HepG2 (cell line): ENCODE results near the gene COPS7A. TPM values are rescaled to one million over a fixed set of nuclear protein-coding genes. Genes with fewer than 3 reads are reported as not detected.

Experiments used
- ASH2L ChIP-seq: fragments of 300-600, 200-600 bp; sonication (generic); IDR thresholded peaks from 2 replicates; pipeline ENCODE4 v1.7.0; 2017; ENCODE audit warnings: low read depth, mild to moderate bottlenecking, moderate library complexity, mixed read lengths, low read length; ENCODE audit not compliant: insufficient read length
- ATF6 ChIP-seq: sonication (generic); formaldehyde crosslinking; conservative IDR thresholded peaks from 2 replicates; pipeline ENCODE4 v1.4.0; 2020; ENCODE audit warnings: missing genetic modification reagents
- FOXO4 ChIP-seq: sonication (generic); formaldehyde crosslinking; conservative IDR thresholded peaks from 2 replicates; pipeline ENCODE4 v1.8.1; 2023; ENCODE audit warnings: missing genetic modification reagents
- HMGXB4 ChIP-seq, 2 experiments: sonication (generic) in 1 of 2; formaldehyde crosslinking in 1 of 2; IDR thresholded peaks; 2 replicates each; pipeline versions ENCODE4 v1.4.0 to v1.6.1; 2018 to 2020; ENCODE audit warnings: missing genetic modification reagents in 2 of 2, borderline replicate concordance in 1 of 2, low read depth in 1 of 2, mild to moderate bottlenecking in 1 of 2, missing biosample characterization in 1 of 2
- IRF9 ChIP-seq: sonication (generic); formaldehyde crosslinking; IDR thresholded peaks from 2 replicates; pipeline ENCODE4 v1.8.0; 2022; ENCODE audit warnings: missing genetic modification reagents, mild to moderate bottlenecking, borderline replicate concordance
- NR2F6 ChIP-seq, 2 experiments: IDR thresholded peaks; 2 replicates each; pipeline ENCODE4 v1.6.1; 2016; ENCODE audit warnings: antibody characterized with exemption in 1 of 2, mild to moderate bottlenecking in 1 of 2
- REXO4 ChIP-seq: sonication (generic); formaldehyde crosslinking; IDR thresholded peaks from 2 replicates; pipeline ENCODE4 v1.8.0; 2022; ENCODE audit warnings: missing genetic modification reagents, mild to moderate bottlenecking, borderline replicate concordance
- ZNF441 ChIP-seq: sonication (generic); formaldehyde crosslinking; IDR thresholded peaks from 2 replicates; pipeline ENCODE4 v1.7.0; 2021; ENCODE audit warnings: missing genetic modification reagents, borderline replicate concordance
- ZNF850 ChIP-seq: sonication (generic); formaldehyde crosslinking; conservative IDR thresholded peaks from 2 replicates; pipeline ENCODE4 v1.9.0; 2021; ENCODE audit warnings: mild to moderate bottlenecking, missing genetic modification reagents
- polyA plus RNA-seq, 8 experiments: library from polyadenylated mRNA; depleted of rRNA in 3 of 8; stranded (reverse) in 7 of 8; unstranded in 1 of 8; fragments of >200 nt; fragmentation: Illumina TruSeq in 4 of 8; extraction: Trizol in 4 of 8; gene quantifications; 2 replicates each; pipeline versions ENCODE4 v1.2.1 to v1.2.3, GENCODE V29; 2011 to 2016; ENCODE audit warnings: low read depth in 4 of 8, missing spikeins in 1 of 8, mixed read lengths in 1 of 8; ENCODE audit not compliant: insufficient read depth in 1 of 8
- total RNA-seq, 5 experiments: library from RNA; depleted of rRNA; stranded (reverse); fragments of >200 nt; fragmentation: Illumina TruSeq; extraction: Trizol; gene quantifications; 2 replicates each; pipeline ENCODE4 v1.2.3, GENCODE V29; 2016; ENCODE audit warnings: low read depth in 1 of 5
- TF ChIP-seq, protein P1 (sequence below): sonication (generic); formaldehyde crosslinking; IDR thresholded peaks from 2 replicates; pipeline ENCODE4 v1.4.0; 2020; ENCODE audit warnings: missing genetic modification reagents
- TF ChIP-seq, protein P2 (sequence below): sonication (generic); formaldehyde crosslinking; IDR thresholded peaks from 2 replicates; pipeline ENCODE4 v1.5.0; 2020; ENCODE audit warnings: mild to moderate bottlenecking, missing genetic modification reagents, borderline replicate concordance
- TF ChIP-seq, protein P3 (sequence below): sonication (generic); formaldehyde crosslinking; IDR thresholded peaks from 2 replicates; pipeline ENCODE4 v1.4.0; 2020; ENCODE audit warnings: mild to moderate bottlenecking, missing genetic modification reagents

COPS7A gene
- total and polyA plus RNA-seq, 2 of the 13 experiments (the other 11 are each of a cell fraction or from before 2014, with no cell fraction given): 40.0 to 73.6 TPM

- TF ChIP-seq IRF9 (peak; percentile 84), ZNF441 (CRISPR knock-in tag) (peak; percentile 62; the same call in 1 of the 2 replicates), FOXO4 (CRISPR knock-in tag) (no peak), REXO4 (0 out of 2 replicates have a peak, but pooled peaks have one; percentile 74), ZNF850 (CRISPR knock-in tag) (no peak), HMGXB4 (CRISPR knock-in tag; IDR thresholded peaks at IDR 0.05; ENCODE audit: borderline replicate concordance in 1 of 2, low read depth in 1 of 2) (peak in 1 of 2 experiments; percentile 63; a peak in 2 of 4 replicates), ASH2L (peak; percentile 79), NR2F6 (IDR thresholded peaks at IDR 0.05) (0 out of 2 replicates have a peak, but pooled peaks have one; percentile 25), NR2F6 (CRISPR knock-in tag; IDR thresholded peaks at IDR 0.05) (peak; percentile 54; the same call in 1 of the 2 replicates), ATF6 (CRISPR knock-in tag) (no peak)
- TF ChIP-seq, protein P1, sequence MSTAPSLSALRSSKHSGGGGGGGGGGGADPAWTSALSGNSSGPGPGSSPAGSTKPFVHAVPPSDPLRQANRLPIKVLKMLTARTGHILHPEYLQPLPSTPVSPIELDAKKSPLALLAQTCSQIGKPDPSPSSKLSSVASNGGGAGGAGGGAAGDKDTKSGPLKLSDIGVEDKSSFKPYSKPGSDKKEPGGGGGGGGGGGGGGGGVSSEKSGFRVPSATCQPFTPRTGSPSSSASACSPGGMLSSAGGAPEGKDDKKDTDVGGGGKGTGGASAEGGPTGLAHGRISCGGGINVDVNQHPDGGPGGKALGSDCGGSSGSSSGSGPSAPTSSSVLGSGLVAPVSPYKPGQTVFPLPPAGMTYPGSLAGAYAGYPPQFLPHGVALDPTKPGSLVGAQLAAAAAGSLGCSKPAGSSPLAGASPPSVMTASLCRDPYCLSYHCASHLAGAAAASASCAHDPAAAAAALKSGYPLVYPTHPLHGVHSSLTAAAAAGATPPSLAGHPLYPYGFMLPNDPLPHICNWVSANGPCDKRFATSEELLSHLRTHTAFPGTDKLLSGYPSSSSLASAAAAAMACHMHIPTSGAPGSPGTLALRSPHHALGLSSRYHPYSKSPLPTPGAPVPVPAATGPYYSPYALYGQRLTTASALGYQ (CRISPR knock-in tag): peak; percentile 43; the same call in 1 of the 2 replicates
- TF ChIP-seq, protein P2, sequence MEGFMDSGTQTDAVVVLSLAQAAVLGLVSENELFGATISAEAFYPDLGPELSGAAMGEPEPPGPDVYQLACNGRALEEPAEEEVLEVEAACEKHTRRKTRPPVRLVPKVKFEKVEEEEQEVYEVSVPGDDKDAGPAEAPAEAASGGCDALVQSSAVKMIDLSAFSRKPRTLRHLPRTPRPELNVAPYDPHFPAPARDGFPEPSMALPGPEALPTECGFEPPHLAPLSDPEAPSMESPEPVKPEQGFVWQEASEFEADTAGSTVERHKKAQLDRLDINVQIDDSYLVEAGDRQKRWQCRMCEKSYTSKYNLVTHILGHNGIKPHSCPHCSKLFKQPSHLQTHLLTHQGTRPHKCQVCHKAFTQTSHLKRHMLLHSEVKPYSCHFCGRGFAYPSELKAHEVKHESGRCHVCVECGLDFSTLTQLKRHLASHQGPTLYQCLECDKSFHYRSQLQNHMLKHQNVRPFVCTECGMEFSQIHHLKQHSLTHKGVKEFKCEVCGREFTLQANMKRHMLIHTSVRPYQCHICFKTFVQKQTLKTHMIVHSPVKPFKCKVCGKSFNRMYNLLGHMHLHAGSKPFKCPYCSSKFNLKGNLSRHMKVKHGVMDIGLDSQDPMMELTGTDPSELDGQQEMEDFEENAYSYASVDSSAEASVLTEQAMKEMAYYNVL: peak; percentile 82
- TF ChIP-seq, protein P3, sequence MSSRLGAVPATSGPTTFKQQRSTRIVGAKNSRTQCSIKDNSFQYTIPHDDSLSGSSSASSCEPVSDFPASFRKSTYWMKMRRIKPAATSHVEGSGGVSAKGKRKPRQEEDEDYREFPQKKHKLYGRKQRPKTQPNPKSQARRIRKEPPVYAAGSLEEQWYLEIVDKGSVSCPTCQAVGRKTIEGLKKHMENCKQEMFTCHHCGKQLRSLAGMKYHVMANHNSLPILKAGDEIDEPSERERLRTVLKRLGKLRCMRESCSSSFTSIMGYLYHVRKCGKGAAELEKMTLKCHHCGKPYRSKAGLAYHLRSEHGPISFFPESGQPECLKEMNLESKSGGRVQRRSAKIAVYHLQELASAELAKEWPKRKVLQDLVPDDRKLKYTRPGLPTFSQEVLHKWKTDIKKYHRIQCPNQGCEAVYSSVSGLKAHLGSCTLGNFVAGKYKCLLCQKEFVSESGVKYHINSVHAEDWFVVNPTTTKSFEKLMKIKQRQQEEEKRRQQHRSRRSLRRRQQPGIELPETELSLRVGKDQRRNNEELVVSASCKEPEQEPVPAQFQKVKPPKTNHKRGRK (CRISPR knock-in tag): no peak
Measured at GRCh38 chr12:6723607-6724408, at the start of gene COPS7A (continued).
